D721Med (cell line): ENCODE measurements around the gene MBP.
A peak's percentile ranks its signal among the peaks of the same experiment; 100 is the strongest.

Experiments
- DNase-seq: peaks from one replicate; pipeline ENCODE4 v3.0.0; 2011; ENCODE audit warnings: low spot score; ENCODE audit not compliant: insufficient read length
- FAIRE-seq: peaks from 2 replicates; lab custom pipeline; 2011; peaks lifted over from hg19 to GRCh38; lab: Jason Lieb, UNC
- CTCF ChIP-seq: IDR thresholded peaks from 2 replicates; pipeline ENCODE4 v1.5.1; 2012; ENCODE audit warnings: mild to moderate bottlenecking, control low read depth; ENCODE audit not compliant: insufficient read depth; ENCODE audit errors: missing control alignments

MBP gene

GRCh38 chr18:77061281-77061945 lies 71.2 kb downstream of the MBP start:
- DNase-seq (no peak), FAIRE-seq (peak; percentile 82)
- no peak for TF ChIP-seq CTCF

GRCh38 chr18:77060151-77060550 lies 72.4 kb downstream of the MBP start:
- DNase-seq (no peak), FAIRE-seq (peak; percentile 85)
- no peak for TF ChIP-seq CTCF

- peak; percentile 86 for DNase-seq
- peak; percentile 98 for FAIRE-seq
- TF ChIP-seq CTCF, result peak; percentile 43
These were observed 73.2 kb downstream of the MBP start for GRCh38 chr18:77059294-77059916.

- FAIRE-seq, result no peak
- TF ChIP-seq CTCF, result no peak
- DNase-seq, result no peak
These were observed 74.2 kb downstream of the MBP start for GRCh38 chr18:77058290-77058835.

- TF ChIP-seq CTCF, result no peak
- no peak for DNase-seq
- peak; percentile 58 for FAIRE-seq
These were observed 75.6 kb downstream of the MBP start for GRCh38 chr18:77057006-77057395.

GRCh38 chr18:77056344-77057005 lies 76.1 kb downstream of the MBP start:
- no peak for FAIRE-seq
- no peak for DNase-seq
- TF ChIP-seq CTCF, result no peak
